GM21381 (cell line): ENCODE measurements around the gene NAA25.
A peak's percentile ranks its signal among the peaks of the same experiment; 100 is the strongest.

ENCODE experiments used
- ATAC-seq: cut with Tn5 transposase; IDR thresholded peaks from one replicate; pipeline ENCODE4 v1.9.1; 2021; ENCODE audit warnings: mild to moderate bottlenecking, moderate library complexity; ENCODE audit not compliant: unreplicated experiment

NAA25 gene

GRCh38 chr12:112108202-112109079 lies at the start of gene NAA25:
TSS of gene NAA25 (minus strand) at chr12:112108783. CDS start at chr12:112108773, 10 bp downstream.
- peak; percentile 67 for ATAC-seq

- ATAC-seq, result no peak
These were observed 45.3 kb upstream of the NAA25 start for GRCh38 chr12:112153893-112154219.

GRCh38 chr12:112153181-112153892 lies 44.8 kb upstream of the NAA25 start:
- no peak for ATAC-seq

GRCh38 chr12:112151766-112152541 lies 43.4 kb upstream of the NAA25 start:
- ATAC-seq, result no peak

- ATAC-seq, result no peak
These were observed 41.0 kb upstream of the NAA25 start for GRCh38 chr12:112149596-112149995.

GRCh38 chr12:112148031-112148513 lies 39.5 kb upstream of the NAA25 start:
- no peak for ATAC-seq

GRCh38 chr12:112146123-112146522 lies 37.5 kb upstream of the NAA25 start:
- no peak for ATAC-seq

GRCh38 chr12:112140728-112141127 lies 32.1 kb upstream of the NAA25 start:
- no peak for ATAC-seq

- ATAC-seq, result no peak
These were observed 26.1 kb upstream of the NAA25 start for GRCh38 chr12:112134731-112135130.

GRCh38 chr12:112133418-112133817 lies 24.8 kb upstream of the NAA25 start:
- no peak for ATAC-seq

- no peak for ATAC-seq
These were observed 23.1 kb upstream of the NAA25 start for GRCh38 chr12:112131686-112132085.

- peak; percentile 50 for ATAC-seq
These were observed 21.9 kb upstream of the NAA25 start for GRCh38 chr12:112130441-112130998.

- ATAC-seq, result no peak
These were observed 18.3 kb upstream of the NAA25 start for GRCh38 chr12:112126911-112127310.

GRCh38 chr12:112126000-112126438 lies 17.4 kb upstream of the NAA25 start:
- ATAC-seq, result no peak

- peak; percentile 96 for ATAC-seq
These were observed 16.8 kb upstream of the NAA25 start, which contains the start of gene TRAFD1 for GRCh38 chr12:112125250-112125999. TSS of gene TRAFD1 (plus strand) at chr12:112125560. CDS start at chr12:112130523, 4,963 bp downstream.

- no peak for ATAC-seq
These were observed 16.3 kb upstream of the NAA25 start for GRCh38 chr12:112124918-112125249.

GRCh38 chr12:112122823-112123690 lies 14.5 kb upstream of the NAA25 start:
- ATAC-seq, result no peak

GRCh38 chr12:112121780-112122565 lies 13.4 kb upstream of the NAA25 start:
- no peak for ATAC-seq
